IPS-18a (cell line): ENCODE measurements around the gene GTF2H3.

Source experiments
- H3K27ac ChIP-seq: one replicate; pipeline ENCODE4 v1.5.1; 2013; ENCODE audit warnings: low read length
- H3K27me3 ChIP-seq: one replicate; pipeline ENCODE4 v1.6.1; 2013; ENCODE audit warnings: mild to moderate bottlenecking, low read length; ENCODE audit not compliant: control insufficient read depth, insufficient read depth
- H3K36me3 ChIP-seq: one replicate; pipeline ENCODE4 v1.6.1; 2013; ENCODE audit warnings: low read depth, low read length; ENCODE audit not compliant: control insufficient read depth
- H3K4me1 ChIP-seq: one replicate; pipeline ENCODE4 v1.6.1; 2013; ENCODE audit warnings: low read depth, low read length; ENCODE audit not compliant: control insufficient read depth
- H3K4me3 ChIP-seq: one replicate; pipeline ENCODE4 v1.5.1; 2013; ENCODE audit warnings: low read length
- H3K9ac ChIP-seq: one replicate; pipeline ENCODE4 v1.6.1; 2013; ENCODE audit warnings: mild to moderate bottlenecking, low read length, moderate library complexity
- H3K9me3 ChIP-seq: one replicate; pipeline ENCODE4 v1.6.1; 2013; ENCODE audit warnings: low read depth, low read length; ENCODE audit not compliant: control insufficient read depth

The GTF2H3 gene

DNA sequence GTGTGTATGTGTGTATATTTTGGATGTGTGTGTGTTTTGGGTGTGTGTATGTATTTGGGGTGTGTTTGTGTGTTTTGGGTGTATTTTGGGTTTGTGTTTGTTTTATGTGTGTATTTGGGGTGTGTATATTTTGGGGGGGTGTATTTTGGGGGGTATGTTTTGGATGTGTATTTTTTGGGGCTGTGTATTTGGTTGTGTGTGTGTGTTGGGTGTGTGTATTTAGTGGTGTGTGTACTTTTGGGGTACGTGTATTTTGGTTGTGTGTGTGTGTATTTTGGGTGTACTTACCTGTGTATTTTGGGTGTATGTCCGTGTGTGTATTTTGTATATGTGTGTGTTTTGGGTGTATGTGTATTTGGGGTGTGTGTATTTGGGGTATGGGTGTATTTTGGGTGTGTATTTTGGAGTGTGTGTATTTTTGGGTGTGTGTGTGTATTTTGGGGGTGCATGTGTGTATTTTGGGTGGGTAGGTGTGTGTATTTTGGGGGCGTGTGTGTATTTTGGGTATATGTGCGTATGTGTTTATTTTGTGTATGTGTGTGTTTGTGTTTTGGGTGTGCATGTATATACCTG is 20.6 kb downstream of the GTF2H3 start:
- H3K36me3 ChIP-seq: peaks cover 28% of the 10 kb centered on the region
- no peaks in the 10 kb centered on the region for H3K4me1 ChIP-seq

GRCh38 chr12:123655420-123655819 is 21.8 kb downstream of the GTF2H3 start:
- H3K9me3 ChIP-seq: no peaks in the 10 kb centered on the region
- H3K9ac ChIP-seq: no peak overlapping the region
- peaks cover 31% of the 10 kb centered on the region for H3K36me3 ChIP-seq
- H3K4me3 ChIP-seq: no peak overlapping the region
- no peaks in the 10 kb centered on the region for H3K4me1 ChIP-seq
- H3K27ac ChIP-seq: no peak overlapping the region
- no peaks in the 10 kb centered on the region for H3K27me3 ChIP-seq

More for the DNA sequence above, 20.6 kb downstream of the GTF2H3 start:
- Histone ChIP-seq H3K4me3 (no peak overlapping the region), H3K27me3 (no peaks in the 10 kb centered on the region), H3K9me3 (no peaks in the 10 kb centered on the region), H3K27ac (no peak overlapping the region), H3K9ac (no peak overlapping the region)

- Histone ChIP-seq H3K27me3 (no peaks in the 10 kb centered on the region), H3K36me3 (peaks cover 26% of the 10 kb centered on the region), H3K4me1 (no peaks in the 10 kb centered on the region)
Measured at GRCh38 chr12:123656392-123656791, 22.8 kb downstream of the GTF2H3 start.

DNA sequence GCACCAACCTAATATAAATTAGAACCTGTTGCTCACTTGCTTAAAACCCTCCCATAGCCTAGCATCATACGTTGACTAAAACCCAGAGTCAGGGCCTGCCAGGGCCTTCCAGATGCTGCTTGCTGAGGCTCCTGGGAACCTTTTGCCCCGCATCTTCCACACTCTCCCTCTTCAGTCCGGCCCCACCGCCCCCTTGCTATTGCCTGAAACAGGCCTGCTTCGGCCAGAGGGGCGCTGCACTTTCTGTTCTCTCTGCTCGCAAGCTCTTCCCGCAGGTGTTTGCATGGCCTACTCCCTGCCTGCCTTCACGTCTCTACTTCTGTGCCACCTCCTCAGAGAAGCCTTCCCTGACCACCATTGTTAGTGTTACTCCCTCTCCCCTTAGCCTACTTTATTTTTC is 23.6 kb downstream of the GTF2H3 start:
- Histone ChIP-seq H3K36me3 (peaks cover 26% of the 10 kb centered on the region), H3K27me3 (no peaks in the 10 kb centered on the region), H3K9me3 (no peaks in the 10 kb centered on the region), H3K4me3 (no peak overlapping the region), H3K27ac (no peak overlapping the region), H3K4me1 (no peaks in the 10 kb centered on the region), H3K9ac (no peak overlapping the region)

More at GRCh38 chr12:123656392-123656791, 22.8 kb downstream of the GTF2H3 start:
- H3K27ac ChIP-seq: no peak overlapping the region
- no peak overlapping the region for H3K9ac ChIP-seq
- no peak overlapping the region for H3K4me3 ChIP-seq
- no peaks in the 10 kb centered on the region for H3K9me3 ChIP-seq

GRCh38 chr12:123659996-123660727 is 26.5 kb downstream of the GTF2H3 start:
- no peak overlapping the region for H3K9ac ChIP-seq
- peaks cover 17% of the 10 kb centered on the region for H3K36me3 ChIP-seq
- H3K4me3 ChIP-seq: no peak overlapping the region
- no peak overlapping the region for H3K27ac ChIP-seq
- no peaks in the 10 kb centered on the region for H3K27me3 ChIP-seq
- no peaks in the 10 kb centered on the region for H3K9me3 ChIP-seq
- no peaks in the 10 kb centered on the region for H3K4me1 ChIP-seq

- no peaks in the 10 kb centered on the region for H3K27me3 ChIP-seq
- H3K9me3 ChIP-seq: no peaks in the 10 kb centered on the region
- H3K27ac ChIP-seq: no peak overlapping the region
- H3K9ac ChIP-seq: no peak overlapping the region
- no peaks in the 10 kb centered on the region for H3K4me1 ChIP-seq
- no peak overlapping the region for H3K4me3 ChIP-seq
- no peaks in the 10 kb centered on the region for H3K36me3 ChIP-seq
Measured at GRCh38 chr12:123667771-123668170, 34.1 kb downstream of the GTF2H3 start.

DNA sequence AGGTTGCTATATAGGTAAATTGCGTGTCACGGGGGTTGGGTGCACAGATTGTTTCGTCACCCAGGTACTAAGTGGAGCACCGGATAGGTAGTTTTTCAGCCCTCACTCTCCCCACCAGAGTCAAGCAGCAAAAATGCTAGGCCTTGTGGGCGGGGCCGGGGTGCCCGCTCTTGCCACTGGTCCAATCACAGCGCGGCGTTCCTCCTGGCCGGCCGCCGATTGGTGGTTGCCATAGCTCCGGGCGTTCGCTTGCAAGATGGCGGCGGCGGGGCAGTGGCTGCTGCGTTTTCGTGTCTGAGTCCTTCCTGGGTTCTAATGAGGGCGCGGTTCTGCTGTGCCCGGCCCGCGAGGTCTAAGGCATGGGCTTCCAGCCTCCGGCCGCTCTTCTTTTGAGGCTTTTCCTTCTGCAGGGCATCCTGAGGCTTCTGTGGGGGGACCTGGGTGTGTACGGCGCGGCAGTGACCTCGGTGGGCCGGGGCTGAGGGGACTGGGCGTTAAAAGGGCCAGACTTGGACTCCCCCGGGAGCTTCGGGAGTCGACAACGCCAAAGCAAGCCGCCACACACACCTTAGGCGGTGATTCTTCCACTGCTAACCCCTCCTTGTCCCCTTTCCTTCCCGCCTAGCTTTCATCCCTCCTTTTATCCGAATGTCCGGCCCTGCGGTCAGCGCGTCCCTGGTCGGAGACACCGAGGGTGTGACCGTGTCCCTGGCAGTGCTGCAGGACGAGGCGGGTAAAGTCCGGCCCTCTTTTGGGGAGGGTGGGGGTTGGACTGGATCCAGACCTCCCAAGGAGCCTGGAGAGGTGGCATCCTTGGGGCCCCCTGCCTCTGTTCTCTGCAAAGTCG is 37.5 kb downstream of the GTF2H3 start, which contains the start of gene TCTN2:
Gene TCTN2 (plus strand): TSS at position 232 of the 847 bp plus-strand sequence. CDS start 128 bp downstream, at position 360.
- Histone ChIP-seq H3K4me1 (no peaks in the 10 kb centered on the region), H3K9ac (peak within 1 kb of the TSS; percentile 71), H3K36me3 (no peaks in the 10 kb centered on the region), H3K27ac (no peak within 1 kb of the TSS), H3K27me3 (no peaks in the 10 kb centered on the region), H3K4me3 (peak within 1 kb of the TSS; percentile 83), H3K9me3 (no peaks in the 10 kb centered on the region)

GRCh38 chr12:123671876-123672275 is 38.2 kb downstream of the GTF2H3 start:
- Histone ChIP-seq H3K4me3 (peak overlapping the region; percentile 83), H3K9me3 (no peaks in the 10 kb centered on the region), H3K27me3 (no peaks in the 10 kb centered on the region), H3K36me3 (no peaks in the 10 kb centered on the region), H3K4me1 (no peaks in the 10 kb centered on the region), H3K27ac (no peak overlapping the region), H3K9ac (peak overlapping the region; percentile 71)

GRCh38 chr12:123675436-123675835 is 41.8 kb downstream of the GTF2H3 start:
- H3K9ac ChIP-seq: no peak overlapping the region
- H3K36me3 ChIP-seq: no peaks in the 10 kb centered on the region
- H3K4me3 ChIP-seq: no peak overlapping the region
- no peaks in the 10 kb centered on the region for H3K27me3 ChIP-seq
- no peaks in the 10 kb centered on the region for H3K9me3 ChIP-seq
- no peaks in the 10 kb centered on the region for H3K4me1 ChIP-seq
- H3K27ac ChIP-seq: no peak overlapping the region

GRCh38 chr12:123676616-123677320 is 43.1 kb downstream of the GTF2H3 start:
- H3K36me3 ChIP-seq: no peaks in the 10 kb centered on the region
- no peaks in the 10 kb centered on the region for H3K9me3 ChIP-seq
- H3K27ac ChIP-seq: no peak overlapping the region
- no peaks in the 10 kb centered on the region for H3K4me1 ChIP-seq
- H3K9ac ChIP-seq: no peak overlapping the region
- H3K4me3 ChIP-seq: no peak overlapping the region
- no peaks in the 10 kb centered on the region for H3K27me3 ChIP-seq

- Histone ChIP-seq H3K9ac (no peak overlapping the region), H3K36me3 (no peaks in the 10 kb centered on the region), H3K4me1 (no peaks in the 10 kb centered on the region), H3K9me3 (no peaks in the 10 kb centered on the region), H3K4me3 (no peak overlapping the region), H3K27me3 (no peaks in the 10 kb centered on the region), H3K27ac (no peak overlapping the region)
Measured at GRCh38 chr12:123678981-123679380, 45.4 kb downstream of the GTF2H3 start.
